Vagina (tissue), 2 donors: ENCODE results near the gene B9D1. TPM values are rescaled to one million over a fixed set of nuclear protein-coding genes. Genes with fewer than 3 reads are reported as not detected.

Experiments used
- DNase-seq, 2 donors: peaks; one replicate each; pipeline ENCODE4 v3.0.0-alpha.2; 2017; ENCODE audit errors: extremely low spot score in 2 of 2
- H3K27ac ChIP-seq: fragments of 200-600 bp; sonication (generic); one replicate; pipeline ENCODE4 v1.5.1; 2019
- H3K27me3 ChIP-seq: fragments of 200-600 bp; sonication (generic); one replicate; pipeline ENCODE4 v1.5.1; 2019
- H3K36me3 ChIP-seq, 2 donors: fragments of 200-600 bp; sonication (generic); one replicate each; pipeline ENCODE4 v1.5.1; 2017 to 2019
- H3K4me1 ChIP-seq: fragments of 200-600 bp; sonication (generic); one replicate; pipeline ENCODE4 v1.5.1; 2019
- H3K4me3 ChIP-seq, 2 donors: fragments of 200-600 bp; sonication (generic); 1 replicate in 1 of 2; 2 replicates in 1 of 2; pipeline ENCODE4 v1.5.1; 2016 to 2019
- H3K9me3 ChIP-seq: fragments of 200-600 bp; sonication (generic); one replicate; pipeline ENCODE4 v1.5.1; 2019
- CTCF ChIP-seq, 3 experiments: fragments of 450-650 bp in 2 of 3; fragments of 200-600 bp in 1 of 3; sonication (generic) in 1 of 3; IDR thresholded peaks; one replicate each; pipeline ENCODE4 v1.5.1; 2017 to 2019; ENCODE audit warnings: antibody characterized with exemption in 3 of 3, mild to moderate bottlenecking in 2 of 3, moderate library complexity in 2 of 3
- POLR2A ChIP-seq, 2 donors: fragments of 450-650 bp; IDR thresholded peaks; one replicate each; pipeline ENCODE4 v1.6.1; 2017; ENCODE audit warnings: antibody characterized with exemption in 2 of 2, mild to moderate bottlenecking in 2 of 2, moderate library complexity in 2 of 2
- POLR2AphosphoS5 ChIP-seq, 2 donors: sonication (generic); formaldehyde crosslinking; IDR thresholded peaks; one replicate each; pipeline ENCODE4 v1.9.0; 2017; ENCODE audit warnings: antibody characterized with exemption in 2 of 2, mild to moderate bottlenecking in 2 of 2, low read depth in 1 of 2; ENCODE audit not compliant: insufficient read depth in 1 of 2
- intact Hi-C: fragments of 100-400 bp; cut with DNase I; formaldehyde crosslinking; loops from one replicate; pipeline ENCODE4 v1.15.1; 2023
- total RNA-seq: library from RNA; depleted of rRNA; stranded (reverse); fragments of >200 nt; gene quantifications from one replicate; pipeline ENCODE4 v1.2.3, GENCODE V29; 2016

Gene B9D1
- total RNA-seq, 1 donor from 2014 or later: 50.6 TPM

DNA sequence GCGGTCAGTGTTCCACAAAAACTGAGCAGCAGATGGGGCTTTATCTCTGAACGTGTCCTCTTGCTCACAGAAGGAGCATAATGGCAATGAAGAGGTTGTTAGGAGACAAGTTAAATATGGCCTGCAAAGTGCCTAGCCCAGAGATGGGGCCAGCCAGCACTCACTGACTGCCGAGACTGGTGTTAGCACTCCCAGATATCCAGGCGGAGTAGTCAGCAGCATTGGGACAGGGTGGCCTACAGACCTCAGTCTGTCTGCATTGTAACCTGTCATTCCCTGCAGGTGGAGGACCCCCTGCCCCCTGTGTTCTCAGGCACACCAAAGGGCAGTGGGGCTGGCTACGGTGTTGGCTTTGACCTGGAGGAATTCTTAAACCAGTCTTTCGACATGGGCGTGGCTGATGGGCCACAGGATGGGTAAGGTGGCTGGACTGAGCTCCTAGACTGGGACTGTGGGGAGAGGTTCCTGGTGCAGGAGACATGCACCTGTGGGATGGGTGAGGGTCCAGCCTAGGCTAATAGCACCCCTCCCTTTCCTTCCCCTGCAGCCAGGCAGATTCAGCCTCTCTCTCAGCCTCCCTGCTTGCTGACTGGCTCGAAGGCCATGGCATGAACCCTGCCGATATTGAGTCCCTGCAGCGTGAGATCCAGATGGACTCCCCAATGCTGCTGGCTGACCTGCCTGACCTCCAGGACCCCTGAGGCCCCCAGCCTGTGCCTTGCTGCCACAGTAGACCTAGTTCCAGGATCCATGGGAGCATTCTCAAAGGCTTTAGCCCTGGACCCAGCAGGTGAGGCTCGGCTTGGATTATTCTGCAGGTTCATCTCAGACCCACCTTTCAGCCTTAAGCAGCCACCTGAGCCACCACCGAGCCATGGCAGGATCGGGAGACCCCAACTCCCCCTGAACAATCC lies 20.3 kb upstream of the B9D1 start:
- Histone ChIP-seq H3K27me3 (no peaks in the 10 kb centered on the region), H3K4me3 (no peak overlapping the region), H3K36me3 (peaks cover 0 to 42% of the 10 kb centered on the region in 2 donors), H3K9me3 (no peaks in the 10 kb centered on the region), H3K27ac (peak overlapping the region; percentile 95), H3K4me1 (peaks cover 84% of the 10 kb centered on the region)
- no peak for DNase-seq
- TF ChIP-seq POLR2AphosphoS5 (IDR thresholded peaks at IDR 0.05; ENCODE audit: insufficient read depth in 1 of 2, low read depth in 1 of 2) (no peak), CTCF (IDR thresholded peaks at IDR 0.05) (no peak), POLR2A (IDR thresholded peaks at IDR 0.05) (no peak)
- intact Hi-C loops: no loop called here

DNA sequence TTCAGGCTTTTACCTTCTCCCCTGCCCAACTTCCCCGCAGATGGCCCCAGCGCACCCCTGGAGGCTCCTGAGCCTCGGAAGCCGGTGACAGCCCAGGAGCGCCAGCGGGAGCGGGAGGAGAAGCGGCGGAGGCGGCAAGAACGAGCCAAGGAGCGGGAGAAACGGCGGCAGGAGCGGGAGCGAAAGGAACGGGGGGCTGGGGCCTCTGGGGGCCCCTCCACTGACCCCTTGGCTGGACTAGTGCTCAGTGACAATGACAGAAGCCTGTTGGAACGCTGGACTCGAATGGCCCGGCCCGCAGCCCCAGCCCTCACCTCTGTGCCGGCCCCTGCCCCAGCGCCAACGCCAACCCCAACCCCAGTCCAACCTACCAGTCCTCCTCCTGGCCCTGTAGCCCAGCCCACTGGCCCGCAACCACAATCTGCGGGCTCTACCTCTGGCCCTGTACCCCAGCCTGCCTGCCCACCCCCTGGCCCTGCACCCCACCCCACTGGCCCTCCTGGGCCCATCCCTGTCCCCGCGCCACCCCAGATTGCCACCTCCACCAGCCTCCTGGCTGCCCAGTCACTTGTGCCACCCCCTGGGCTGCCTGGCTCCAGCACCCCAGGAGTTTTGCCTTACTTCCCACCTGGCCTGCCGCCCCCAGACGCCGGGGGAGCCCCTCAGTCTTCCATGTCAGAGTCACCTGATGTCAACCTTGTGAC lies 19.4 kb upstream of the B9D1 start:
- Histone ChIP-seq H3K36me3 (peaks cover 0 to 42% of the 10 kb centered on the region in 2 donors), H3K4me1 (peaks cover 77% of the 10 kb centered on the region), H3K4me3 (no peak overlapping the region), H3K9me3 (no peaks in the 10 kb centered on the region), H3K27me3 (no peaks in the 10 kb centered on the region), H3K27ac (peak overlapping the region; percentile 65)
- intact Hi-C loops: no loop called here
- no peak for TF ChIP-seq CTCF (IDR thresholded peaks at IDR 0.05)
- no peak for TF ChIP-seq POLR2AphosphoS5 (IDR thresholded peaks at IDR 0.05; ENCODE audit: insufficient read depth in 1 of 2, low read depth in 1 of 2)
- TF ChIP-seq POLR2A (IDR thresholded peaks at IDR 0.05): no peak
- no peak for DNase-seq

GRCh38 chr17:19381361-19381740 lies 18.8 kb upstream of the B9D1 start:
- Histone ChIP-seq H3K4me3 (no peak overlapping the region), H3K27ac (peak overlapping the region; percentile 65), H3K27me3 (no peaks in the 10 kb centered on the region), H3K4me1 (peaks cover 77% of the 10 kb centered on the region), H3K36me3 (peaks cover 0 to 42% of the 10 kb centered on the region in 2 donors), H3K9me3 (no peaks in the 10 kb centered on the region)
- DNase-seq: no peak
- TF ChIP-seq POLR2A (IDR thresholded peaks at IDR 0.05) (no peak), POLR2AphosphoS5 (IDR thresholded peaks at IDR 0.05; ENCODE audit: insufficient read depth in 1 of 2, low read depth in 1 of 2) (no peak)
- intact Hi-C loops: no loop called here

GRCh38 chr17:19380481-19381301 lies 18.2 kb upstream of the B9D1 start:
- Histone ChIP-seq H3K36me3 (peaks cover 0 to 42% of the 10 kb centered on the region in 2 donors), H3K27me3 (no peaks in the 10 kb centered on the region), H3K4me3 (no peak overlapping the region), H3K27ac (peak overlapping the region; percentile 65), H3K9me3 (no peaks in the 10 kb centered on the region), H3K4me1 (peaks cover 73% of the 10 kb centered on the region)
- no peak for DNase-seq
- intact Hi-C loops: no loop called here
- TF ChIP-seq CTCF (IDR thresholded peaks at IDR 0.05): no peak
- TF ChIP-seq POLR2A (IDR thresholded peaks at IDR 0.05): no peak
- no peak for TF ChIP-seq POLR2AphosphoS5 (IDR thresholded peaks at IDR 0.05; ENCODE audit: insufficient read depth in 1 of 2, low read depth in 1 of 2)
